ENCODE data around the gene TAT. TPM values are rescaled to one million over a fixed set of nuclear protein-coding genes. Genes with fewer than 3 reads are reported as not detected.
"Not testable (repeated sequence)": the region's sequence is repeated elsewhere in the genome, so short reads cannot be mapped to it uniquely, and the experiment has no call there.

TAT gene
- polyA plus RNA-seq, 1 donor from 2014 or later = not detected

DNA sequence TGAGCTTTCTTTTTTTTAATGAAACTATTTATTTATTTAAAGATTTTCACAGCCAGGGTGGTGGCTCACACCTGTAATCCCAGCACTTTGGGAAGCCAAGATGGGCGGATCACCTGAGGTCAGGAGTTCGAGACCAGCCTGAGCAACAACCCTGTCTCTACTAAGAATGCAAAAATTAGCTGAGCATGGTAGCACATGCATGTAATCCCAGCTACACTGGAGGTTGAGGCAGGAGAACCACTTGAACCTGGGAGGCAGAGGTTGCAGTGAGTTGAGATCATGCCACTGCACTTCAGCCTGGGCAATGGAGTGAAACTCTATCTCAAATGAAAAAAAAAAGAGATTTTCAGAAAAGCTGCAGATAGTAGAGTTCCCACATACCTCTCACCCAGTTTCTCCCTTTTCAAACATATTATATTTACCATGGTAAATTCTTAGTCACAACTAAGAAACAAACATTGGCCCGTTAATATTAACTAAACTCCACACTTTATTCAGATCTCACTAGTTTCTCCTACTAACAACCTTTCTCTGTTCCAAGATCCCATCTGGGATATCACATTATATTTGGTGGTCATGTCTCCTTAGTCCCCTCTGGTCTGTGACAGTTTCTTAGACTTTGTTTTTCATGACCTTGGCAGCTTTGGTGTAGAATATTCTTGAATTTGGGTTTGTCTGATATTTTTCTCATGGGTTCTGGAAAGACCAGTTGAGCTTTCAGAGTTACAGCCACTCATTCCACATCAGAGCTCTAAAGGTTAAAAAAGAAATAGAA is 7.8 kb upstream of the TAT start:
- no peaks in the 10 kb centered on the region for H4K20me1 ChIP-seq (ENCODE audit: insufficient read depth)
- H3K4me2 ChIP-seq (ENCODE audit: low read length) = no peak overlapping the region

DNA sequence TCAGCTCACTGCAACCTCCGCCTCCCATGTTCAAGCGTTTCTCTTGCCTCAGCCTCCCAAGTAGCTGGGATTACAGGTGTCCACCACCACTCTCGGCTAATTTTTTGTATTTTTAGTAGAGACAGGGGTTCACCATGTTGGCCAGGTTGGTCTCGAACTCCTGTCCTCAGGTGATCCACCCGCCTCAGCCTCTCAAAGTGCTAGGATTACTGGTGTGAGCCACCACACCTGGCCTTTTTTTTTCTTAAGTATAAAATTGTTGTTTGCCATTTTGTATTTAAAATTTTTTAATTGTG is 5.6 kb upstream of the TAT start:
- H3K27me3 ChIP-seq (ENCODE audit: insufficient read depth, low read depth, low read length); H3F3A ChIP-seq (ENCODE audit: insufficient read depth, low read length, poor library complexity, severe bottlenecking); H2AFZ ChIP-seq (ENCODE audit: low read depth, low read length); H3K79me2 ChIP-seq (replicated peaks; ENCODE audit: insufficient read depth, low read length); H3K27ac ChIP-seq (ENCODE audit: low read length); H4K20me1 ChIP-seq (ENCODE audit: insufficient read depth); H3K36me3 ChIP-seq (ENCODE audit: insufficient read depth, low read length); H3K9me2 ChIP-seq (ENCODE audit: insufficient read depth, low read length); H3K9me3 ChIP-seq (ENCODE audit: low read length); H3K9ac ChIP-seq (ENCODE audit: low read length); H3K4me2 ChIP-seq (ENCODE audit: low read length); H3K4me3 ChIP-seq (ENCODE audit: low read length): not testable (repeated sequence)

More for the DNA sequence above, 7.8 kb upstream of the TAT start:
- H3K27ac ChIP-seq (ENCODE audit: low read length) = no peak overlapping the region
- H3K9ac ChIP-seq (ENCODE audit: low read length) = no peak overlapping the region
- H3K79me2 ChIP-seq (replicated peaks; ENCODE audit: insufficient read depth, low read length) = no peaks in the 10 kb centered on the region
- no peaks in the 10 kb centered on the region for H3K36me3 ChIP-seq (ENCODE audit: insufficient read depth, low read length)
- H3K27me3 ChIP-seq (ENCODE audit: insufficient read depth, low read depth, low read length) = no peaks in the 10 kb centered on the region
- H3K4me3 ChIP-seq (ENCODE audit: low read length) = no peak overlapping the region
- H3K9me2 ChIP-seq (ENCODE audit: insufficient read depth, low read length) = no peaks in the 10 kb centered on the region
- H3F3A ChIP-seq (ENCODE audit: insufficient read depth, low read length, poor library complexity, severe bottlenecking) = no peaks in the 10 kb centered on the region
- no peak overlapping the region for H2AFZ ChIP-seq (ENCODE audit: low read depth, low read length)
- TF ChIP-seq MXI1 (conservative IDR thresholded peaks at IDR 0.05; ENCODE audit: poor library complexity, severe bottlenecking) (no peak), TAF1 (IDR thresholded peaks at IDR 0.05; ENCODE audit: low read depth) (no peak), EP300 (conservative IDR thresholded peaks at IDR 0.05; ENCODE audit: poor library complexity, severe bottlenecking) (no peak), RAD21 (conservative IDR thresholded peaks at IDR 0.05) (no peak), POLR2AphosphoS5 (IDR thresholded peaks at IDR 0.05) (no peak), SMC3 (conservative IDR thresholded peaks at IDR 0.05; ENCODE audit: poor library complexity) (no peak), REST (IDR thresholded peaks at IDR 0.05; ENCODE audit: borderline replicate concordance) (no peak), EZH2 (IDR thresholded peaks at IDR 0.05; ENCODE audit: borderline replicate concordance, insufficient read depth, low read length, poor library complexity, severe bottlenecking) (no peak)
- TF ChIP-seq, protein P1, sequence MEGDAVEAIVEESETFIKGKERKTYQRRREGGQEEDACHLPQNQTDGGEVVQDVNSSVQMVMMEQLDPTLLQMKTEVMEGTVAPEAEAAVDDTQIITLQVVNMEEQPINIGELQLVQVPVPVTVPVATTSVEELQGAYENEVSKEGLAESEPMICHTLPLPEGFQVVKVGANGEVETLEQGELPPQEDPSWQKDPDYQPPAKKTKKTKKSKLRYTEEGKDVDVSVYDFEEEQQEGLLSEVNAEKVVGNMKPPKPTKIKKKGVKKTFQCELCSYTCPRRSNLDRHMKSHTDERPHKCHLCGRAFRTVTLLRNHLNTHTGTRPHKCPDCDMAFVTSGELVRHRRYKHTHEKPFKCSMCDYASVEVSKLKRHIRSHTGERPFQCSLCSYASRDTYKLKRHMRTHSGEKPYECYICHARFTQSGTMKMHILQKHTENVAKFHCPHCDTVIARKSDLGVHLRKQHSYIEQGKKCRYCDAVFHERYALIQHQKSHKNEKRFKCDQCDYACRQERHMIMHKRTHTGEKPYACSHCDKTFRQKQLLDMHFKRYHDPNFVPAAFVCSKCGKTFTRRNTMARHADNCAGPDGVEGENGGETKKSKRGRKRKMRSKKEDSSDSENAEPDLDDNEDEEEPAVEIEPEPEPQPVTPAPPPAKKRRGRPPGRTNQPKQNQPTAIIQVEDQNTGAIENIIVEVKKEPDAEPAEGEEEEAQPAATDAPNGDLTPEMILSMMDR (IDR thresholded peaks at IDR 0.05; ENCODE audit: poor library complexity, severe bottlenecking) = no peak
- no peaks in the 10 kb centered on the region for H3K9me3 ChIP-seq (ENCODE audit: low read length)

Data from neural cell (in vitro differentiated cells).